IMR-90 (cell line): ENCODE results near the gene NEIL1. TPM values are rescaled to one million over a fixed set of nuclear protein-coding genes. Genes with fewer than 3 reads are reported as not detected.
"Not testable (repeated sequence)": the region's sequence is repeated elsewhere in the genome, so short reads cannot be mapped to it uniquely, and the experiment has no call there.

ENCODE experiments used
- ATAC-seq: fragments of 200-7000 bp; cut with Tn5 transposase; 2 replicates; pipeline ENCODE4 v1.9.1; 2020; ENCODE audit warnings: low read depth, mild to moderate bottlenecking, moderate library complexity
- BruUV-seq: library from RNA; stranded (reverse); fragments of 400-500 nt; replicated peaks from 2 replicates; lab custom pipeline; 2021; lab: Mats Ljungman, UMichigan
- CTCF ChIA-PET: fragments of 300-600 bp; formaldehyde crosslinking; extraction: SDS; loops from one replicate; lab custom pipeline; 2021; ENCODE audit warnings: antibody characterized with exemption; lab: Yijun Ruan, JAX
- POLR2A ChIA-PET: fragments of 300-600 bp; sonication (Branson Sonifier 250); formaldehyde crosslinking; loops from one replicate; lab custom pipeline; 2022; ENCODE audit warnings: antibody characterized with exemption; ENCODE audit not compliant: unreplicated experiment; lab: Charles Lee
- DNase-seq: peaks from one replicate; pipeline ENCODE4 v3.0.0; 2013
- H2AFZ ChIP-seq: replicated peaks from 2 replicates; pipeline ENCODE3; 2013; ENCODE audit warnings: low read length, mild to moderate bottlenecking; ENCODE audit not compliant: poor library complexity
- H2AK5ac ChIP-seq: 2 replicates; pipeline ENCODE4 v1.6.1; 2013; ENCODE audit warnings: low read depth, low read length, inconsistent platforms
- H2AK9ac ChIP-seq: replicated peaks from 2 replicates; pipeline ENCODE3; 2013; ENCODE audit warnings: mild to moderate bottlenecking, low read depth, low read length, moderate library complexity; ENCODE audit not compliant: poor library complexity
- H2BK120ac ChIP-seq: 2 replicates; pipeline ENCODE4 v1.6.1; 2013; ENCODE audit warnings: low read depth, low read length, inconsistent platforms
- H2BK15ac ChIP-seq: 3 replicates; pipeline ENCODE4 v1.6.1; 2013; ENCODE audit warnings: low read depth, low read length, inconsistent platforms
- H2BK20ac ChIP-seq: 2 replicates; pipeline ENCODE4 v1.6.1; 2013; ENCODE audit warnings: low read depth, mild to moderate bottlenecking, inconsistent platforms, low read length, moderate library complexity
- H2BK5ac ChIP-seq: 2 replicates; pipeline ENCODE4 v1.6.1; 2013; ENCODE audit warnings: mild to moderate bottlenecking, low read depth, low read length, inconsistent platforms; ENCODE audit not compliant: poor library complexity, severe bottlenecking
- H3K14ac ChIP-seq: replicated peaks from 2 replicates; pipeline ENCODE4 v1.6.1; 2013; ENCODE audit warnings: low read depth, low read length, inconsistent platforms
- H3K18ac ChIP-seq: 2 replicates; pipeline ENCODE4 v1.6.1; 2013; ENCODE audit warnings: low read depth, low read length, control low read depth
- H3K23ac ChIP-seq: 2 replicates; pipeline ENCODE4 v1.6.1; 2013; ENCODE audit warnings: low read depth, low read length, inconsistent platforms
- H3K27ac ChIP-seq: 2 replicates; pipeline ENCODE4 v1.5.1; 2013; ENCODE audit warnings: mild to moderate bottlenecking, control low read depth, low read length; ENCODE audit not compliant: insufficient read depth
- H3K27me3 ChIP-seq: 2 replicates; pipeline ENCODE4 v1.6.1; 2013; ENCODE audit warnings: low read length; ENCODE audit not compliant: control insufficient read depth, insufficient read depth
- H3K36me3 ChIP-seq: 2 replicates; pipeline ENCODE4 v1.6.1; 2013; ENCODE audit warnings: low read length, mixed read lengths; ENCODE audit not compliant: control insufficient read depth, insufficient read depth
- H3K4ac ChIP-seq: 2 replicates; pipeline ENCODE4 v1.6.1; 2013; ENCODE audit warnings: low read depth, low read length, inconsistent platforms
- H3K4me1 ChIP-seq: 2 replicates; pipeline ENCODE4 v1.6.1; 2013; ENCODE audit warnings: low read length, mixed read lengths; ENCODE audit not compliant: control insufficient read depth, insufficient read depth
- H3K4me2 ChIP-seq: 2 replicates; pipeline ENCODE4 v1.6.1; 2013; ENCODE audit warnings: low read depth, mild to moderate bottlenecking, control low read depth, low read length, moderate library complexity
- H3K4me3 ChIP-seq: 2 replicates; pipeline ENCODE4 v1.5.1; 2013; ENCODE audit warnings: low read depth, mild to moderate bottlenecking, control low read depth, low read length, moderate library complexity; ENCODE audit not compliant: insufficient read depth
- H3K56ac ChIP-seq: 2 replicates; pipeline ENCODE4 v1.6.1; 2013; ENCODE audit warnings: low read length, inconsistent platforms; ENCODE audit not compliant: insufficient read depth; ENCODE audit errors: extremely low read depth
- H3K79me1 ChIP-seq, 2 experiments: 2 replicates each; pipeline ENCODE4 v1.6.1; 2013; ENCODE audit warnings: low read length in 2 of 2, inconsistent platforms in 1 of 2, low read depth in 1 of 2
- H3K9ac ChIP-seq: 2 replicates; pipeline ENCODE4 v1.6.1; 2013; ENCODE audit warnings: low read depth, low read length, control low read depth
- H3K9me1 ChIP-seq: 2 replicates; pipeline ENCODE4 v1.6.1; 2013; ENCODE audit warnings: low read length, inconsistent platforms; ENCODE audit not compliant: insufficient read depth
- H3K9me3 ChIP-seq: 2 replicates; pipeline ENCODE4 v1.6.1; 2013; ENCODE audit warnings: low read length; ENCODE audit not compliant: control insufficient read depth, insufficient read depth
- H4K20me1 ChIP-seq: 2 replicates; pipeline ENCODE4 v1.6.1; 2013; ENCODE audit warnings: low read length, inconsistent platforms; ENCODE audit not compliant: insufficient read depth
- H4K5ac ChIP-seq: 2 replicates; pipeline ENCODE4 v1.6.1; 2013; ENCODE audit warnings: mild to moderate bottlenecking, low read depth, low read length, control low read depth
- H4K8ac ChIP-seq, 2 experiments: 2 replicates each; pipeline ENCODE4 v1.6.1; 2013; ENCODE audit warnings: low read depth in 2 of 2, low read length in 2 of 2, control low read depth in 1 of 2, inconsistent platforms in 1 of 2
- H4K91ac ChIP-seq: 2 replicates; pipeline ENCODE4 v1.6.1; 2013; ENCODE audit warnings: low read depth, low read length, inconsistent platforms; ENCODE audit not compliant: insufficient read depth
- WGBS, 2 experiments: methylation state at CpG; one replicate each; pipeline versions ENCODE4 v1.1.5 to v1.1.7; 2013; ENCODE audit warnings: missing lambda C conversion rate in 2 of 2; ENCODE audit not compliant: insufficient read length in 1 of 2; ENCODE audit errors: extremely low coverage in 2 of 2; 5-methylcytosine and 5-hydroxymethylcytosine counted together
- dilution Hi-C: fragments of 300-500 bp; cut with HindIII; formaldehyde crosslinking; loops from one replicate; pipeline ENCODE4 v1.14.3; 2018; ENCODE audit warnings: low sequenced_read_pairs; ENCODE audit not compliant: unreplicated experiment
- in situ Hi-C: fragments of 300-500 bp; cut with MboI; formaldehyde crosslinking; loops from 3 replicates; pipeline ENCODE4 v1.14.3; 2019; ENCODE audit warnings: low sequenced_read_pairs, inconsistent platforms, mixed read lengths
- intact Hi-C: fragments of 100-400 bp; cut with micrococcal nuclease; formaldehyde crosslinking; loops from 2 replicates; pipeline ENCODE4 v1.10.0; 2022
- polyA plus RNA-seq, 3 experiments: library from polyadenylated mRNA; depleted of rRNA; stranded (reverse); fragments of >200 nt; gene quantifications; 2 replicates each; pipeline ENCODE4 v1.2.3, GENCODE V29; 2012; ENCODE audit warnings: low replicate concordance in 1 of 3
- total RNA-seq: library from RNA; depleted of rRNA; stranded (reverse); fragments of >200 nt; gene quantifications from 2 replicates; pipeline ENCODE4 v1.2.3, GENCODE V29; 2012

Gene NEIL1
- total and polyA plus RNA-seq, 2 of the 4 experiments (the other 2 are of a cell fraction) = 1.1 to 3.6 TPM

DNA sequence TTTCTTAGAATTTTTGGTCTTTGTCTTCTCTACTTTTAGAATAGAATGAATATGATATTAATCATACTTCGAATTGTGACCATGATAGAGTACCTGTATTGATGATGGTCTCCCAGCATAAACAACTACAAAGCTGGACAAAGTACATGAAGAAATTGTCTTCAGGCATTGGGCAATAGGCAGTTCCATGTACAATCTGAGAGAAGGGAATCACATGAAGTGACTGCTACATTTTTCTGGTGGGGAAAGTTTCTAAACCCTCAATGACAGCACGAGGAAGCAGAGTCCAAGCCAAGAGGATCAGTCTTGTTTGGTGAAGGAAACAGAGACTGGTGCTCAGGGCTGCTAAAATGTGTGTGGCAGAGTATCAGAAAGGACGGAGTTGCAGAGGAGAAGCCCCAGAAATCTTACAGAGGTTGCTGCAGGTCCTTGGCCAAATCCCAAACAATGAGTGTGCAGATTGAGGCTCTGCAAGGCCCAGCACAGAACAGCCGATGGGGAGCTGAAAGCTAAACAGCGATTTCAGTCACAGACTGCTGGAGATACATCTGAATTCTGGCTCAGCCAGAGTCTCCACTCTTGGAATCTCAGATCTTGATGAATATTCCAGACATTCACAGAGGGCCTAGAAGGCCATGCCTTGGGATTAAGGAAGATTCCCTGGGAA, 27.5 kb upstream of the NEIL1 start:
- H2AK9ac ChIP-seq, POLR2A ChIA-PET, H2BK5ac ChIP-seq, H2BK20ac ChIP-seq, ATAC-seq, dilution Hi-C loops, H3K18ac ChIP-seq, H3K4me1 ChIP-seq, DNase-seq, H3K23ac ChIP-seq, H4K8ac ChIP-seq, H2BK120ac ChIP-seq, BruUV-seq, H4K5ac ChIP-seq, H3K9me3 ChIP-seq, H2AFZ ChIP-seq, in situ Hi-C loops, H2AK5ac ChIP-seq, H3K79me1 ChIP-seq, H2BK15ac ChIP-seq, H3K27ac ChIP-seq, H3K4me3 ChIP-seq, intact Hi-C loops, H3K4ac ChIP-seq, H3K4me2 ChIP-seq, H3K9me1 ChIP-seq, H3K9ac ChIP-seq, H3K14ac ChIP-seq, H4K91ac ChIP-seq, CTCF ChIA-PET, H4K20me1 ChIP-seq, H3K56ac ChIP-seq, H3K36me3 ChIP-seq: not testable (repeated sequence)
- peaks cover 33% of the 10 kb centered on the region for H3K27me3 ChIP-seq
- no CpG with 5 or more reads among the region's 5 CpGs for WGBS, 2 experiments
